NCI-H2081 treated with DMSO at 0.1 percent for 48 hours (cell line): ENCODE results near the gene CCDC157.

Experiments
- DNase-seq: peaks from one replicate; lab custom pipeline; 2025; lab: John Stamatoyannopoulos, UW

The CCDC157 gene

GRCh38 chr22:30357650-30358215 lies 926 bp downstream of the CCDC157 start:
- DNase-seq = no peak

- DNase-seq = no peak
Measured at GRCh38 chr22:30358541-30358940, 1.7 kb downstream of the CCDC157 start.

GRCh38 chr22:30361916-30362650 lies 5.3 kb downstream of the CCDC157 start:
- DNase-seq = no peak

- DNase-seq = no peak
Measured at GRCh38 chr22:30362651-30363281, 6.0 kb downstream of the CCDC157 start.

- DNase-seq = no peak
Measured at GRCh38 chr22:30365891-30366290, 9.1 kb downstream of the CCDC157 start.

GRCh38 chr22:30368420-30368819 lies 11.6 kb downstream of the CCDC157 start:
- DNase-seq = no peak

GRCh38 chr22:30370641-30371230 lies 13.9 kb downstream of the CCDC157 start:
- DNase-seq = no peak

GRCh38 chr22:30371321-30371720 lies 14.5 kb downstream of the CCDC157 start:
- no peak for DNase-seq

GRCh38 chr22:30371981-30372380 lies 15.2 kb downstream of the CCDC157 start:
- no peak for DNase-seq

GRCh38 chr22:30372915-30373314 lies 16.1 kb downstream of the CCDC157 start:
- DNase-seq = no peak

- DNase-seq = no peak
Measured at GRCh38 chr22:30373331-30374325, 16.8 kb downstream of the CCDC157 start.

- no peak for DNase-seq
Measured at GRCh38 chr22:30375312-30375849, 18.6 kb downstream of the CCDC157 start.

- DNase-seq = no peak
Measured at GRCh38 chr22:30380011-30380410, 23.2 kb downstream of the CCDC157 start.

GRCh38 chr22:30381264-30381663 lies 24.5 kb downstream of the CCDC157 start:
- DNase-seq = no peak

- DNase-seq = no peak
Measured at GRCh38 chr22:30382340-30382739, 25.5 kb downstream of the CCDC157 start.

GRCh38 chr22:30383061-30383460 lies 26.3 kb downstream of the CCDC157 start:
- no peak for DNase-seq

- no peak for DNase-seq
Measured at GRCh38 chr22:30385942-30386341, 29.1 kb downstream of the CCDC157 start.

- no peak for DNase-seq
Measured at GRCh38 chr22:30386608-30386959, 29.8 kb downstream of the CCDC157 start.

GRCh38 chr22:30386960-30387827 lies 30.4 kb downstream of the CCDC157 start, which contains the start of gene RNF215:
TSS of gene RNF215 (minus strand) at chr22:30387411. CDS start at chr22:30387313, 98 bp downstream.
- DNase-seq = no peak

- no peak for DNase-seq
Measured at GRCh38 chr22:30390974-30391691, 34.3 kb downstream of the CCDC157 start.
